Epithelial cell of proximal tubule (primary cell): Measurements from ENCODE around the gene USP27X. TPM values are rescaled to one million over a fixed set of nuclear protein-coding genes. Genes with fewer than 3 reads are reported as not detected.

Experiments used
- DNase-seq: peaks from one replicate; pipeline ENCODE4 v3.0.0-alpha.2; 2011; ENCODE audit warnings: low read depth
- H3K4me3 ChIP-seq: 2 replicates; pipeline ENCODE4 v1.5.1; 2011; ENCODE audit warnings: low read depth, mild to moderate bottlenecking, low read length
- CTCF ChIP-seq: conservative IDR thresholded peaks from 2 replicates; pipeline ENCODE4 v1.5.1; 2012; ENCODE audit warnings: low read depth, mild to moderate bottlenecking, low read length
- total RNA-seq: library from RNA; depleted of rRNA; stranded (reverse); fragments of >200 nt; gene quantifications from 2 replicates; pipeline ENCODE4 v1.2.3, GENCODE V29; 2015

Gene USP27X
- total RNA-seq, 1 donor from 2014 or later: 2.7 TPM

DNA sequence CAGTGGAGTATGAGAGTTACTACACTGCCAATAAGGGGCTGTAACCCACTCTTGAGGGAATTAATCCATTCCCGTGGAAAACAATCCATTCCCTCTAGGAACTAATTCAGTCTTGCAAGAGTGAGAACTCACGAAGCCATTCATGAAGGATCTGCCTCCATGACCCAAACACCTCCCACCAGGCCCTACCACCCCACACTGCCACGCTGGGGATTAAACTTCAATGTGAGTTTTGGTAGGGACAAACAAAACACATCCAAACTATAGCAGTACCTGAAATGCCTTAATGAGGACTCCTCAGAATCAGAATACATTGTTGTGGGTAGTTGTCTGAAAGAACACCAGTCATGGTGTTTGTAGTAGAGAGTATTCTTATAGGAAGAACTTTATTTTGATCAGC lies 31.0 kb upstream of the USP27X start:
- DNase-seq: no peak
- no peak for TF ChIP-seq CTCF

GRCh38 chrX:49850028-49850427 lies 29.3 kb upstream of the USP27X start:
- no peak for DNase-seq
- TF ChIP-seq CTCF: no peak
- no peak overlapping the region for H3K4me3 ChIP-seq

More for the DNA sequence above, 31.0 kb upstream of the USP27X start:
- no peak overlapping the region for H3K4me3 ChIP-seq

DNA sequence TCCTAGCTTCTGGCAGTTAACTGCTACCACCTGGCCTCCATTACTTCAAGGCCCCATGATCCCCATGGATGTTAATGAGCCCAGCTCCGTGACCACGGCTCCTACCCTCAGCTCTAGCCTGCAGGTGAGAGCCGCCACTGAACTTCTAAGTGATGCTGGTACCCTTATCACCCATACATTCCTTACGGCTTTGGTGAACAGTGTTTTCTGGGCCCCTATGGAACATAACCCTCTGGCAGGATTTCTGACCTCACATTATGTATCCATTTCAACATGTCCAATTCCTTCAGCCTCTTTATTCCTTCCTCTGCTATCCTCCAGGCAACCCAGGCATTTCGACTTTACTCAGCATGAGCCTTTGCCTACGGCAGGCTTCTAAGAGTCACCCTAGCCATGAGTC lies 25.6 kb upstream of the USP27X start:
- DNase-seq: no peak
- no peak overlapping the region for H3K4me3 ChIP-seq
- TF ChIP-seq CTCF: no peak

DNA sequence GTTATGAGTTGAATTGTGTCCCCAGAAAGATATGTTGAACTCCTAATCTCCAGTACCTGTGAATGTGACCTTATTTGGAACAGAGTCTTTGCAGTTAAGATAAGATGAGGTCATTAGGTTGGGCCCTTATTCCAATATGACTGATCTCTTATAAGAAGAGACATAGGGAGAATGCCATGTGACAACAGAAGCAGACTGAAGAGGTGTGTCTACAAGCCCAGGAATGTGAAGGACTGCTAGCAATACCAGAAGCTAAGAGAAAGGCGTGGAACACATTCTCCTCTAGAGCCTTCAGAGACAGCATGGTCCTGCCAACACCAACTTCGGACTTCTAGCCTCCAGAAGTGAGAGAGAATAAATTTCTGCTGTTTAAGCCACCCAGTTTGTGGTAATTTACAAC lies 22.5 kb upstream of the USP27X start:
- H3K4me3 ChIP-seq: no peak overlapping the region
- no peak for DNase-seq
- TF ChIP-seq CTCF: no peak

GRCh38 chrX:49858341-49858740 lies 20.9 kb upstream of the USP27X start:
- DNase-seq: no peak
- no peak for TF ChIP-seq CTCF
- H3K4me3 ChIP-seq: no peak overlapping the region

- TF ChIP-seq CTCF: no peak
- no peak overlapping the region for H3K4me3 ChIP-seq
- DNase-seq: no peak
Observed at GRCh38 chrX:49859491-49859890, 19.8 kb upstream of the USP27X start.

DNA sequence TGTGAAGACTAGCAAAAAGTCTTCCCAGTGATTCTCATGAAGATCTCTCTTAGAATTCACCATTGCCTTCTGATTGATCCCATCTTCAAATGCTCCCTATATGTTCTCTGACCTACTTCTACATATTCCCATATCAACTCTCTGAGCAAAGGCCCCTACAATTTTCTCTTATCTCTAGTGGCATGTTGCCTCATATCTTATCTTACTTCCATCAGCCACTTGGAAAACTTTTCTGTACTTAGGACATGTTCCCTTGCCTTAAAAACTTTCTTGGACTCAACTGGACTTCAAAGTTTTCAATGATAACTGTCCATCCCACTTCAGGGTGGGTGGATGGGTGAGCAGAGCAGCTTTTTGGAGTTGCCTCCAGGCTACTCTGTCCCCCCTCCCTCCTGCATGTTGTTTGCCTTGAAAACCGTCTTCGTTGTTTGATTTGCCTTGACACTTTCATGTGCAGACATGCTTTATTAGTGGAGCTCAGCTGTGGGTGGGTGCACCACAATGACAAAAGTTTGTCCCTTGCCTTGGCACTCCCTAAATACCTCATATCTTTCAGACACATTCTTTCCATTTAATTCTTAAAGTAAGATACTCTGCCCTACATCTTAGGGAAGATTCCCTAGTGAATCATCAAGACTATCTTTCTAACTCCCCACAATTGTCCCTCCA lies 18.3 kb upstream of the USP27X start:
- DNase-seq: no peak
- H3K4me3 ChIP-seq: no peak overlapping the region
- TF ChIP-seq CTCF: no peak
